Measurements from ENCODE around the gene MCM3AP.

The MCM3AP gene

GRCh38 chr21:46285206-46285661 lies at the start of gene MCM3AP:
Gene MCM3AP, minus strand, starts transcription at chr21:46285611. Its CDS starts 325 bp downstream, at chr21:46285286.
- no peak for DNase-seq (ENCODE audit: low read depth in 1 of 2, low spot score in 1 of 2)

GRCh38 chr21:46334351-46335140 lies 49.1 kb upstream of the MCM3AP start:
- DNase-seq (ENCODE audit: low read depth in 1 of 2, low spot score in 1 of 2), result no peak

GRCh38 chr21:46329796-46330195 lies 44.4 kb upstream of the MCM3AP start:
- no peak for DNase-seq (ENCODE audit: low read depth in 1 of 2, low spot score in 1 of 2)

- DNase-seq (ENCODE audit: low read depth in 1 of 2, low spot score in 1 of 2), result no peak
Measured at GRCh38 chr21:46328151-46328550, 42.7 kb upstream of the MCM3AP start.

GRCh38 chr21:46327711-46328110 lies 42.3 kb upstream of the MCM3AP start:
- DNase-seq (ENCODE audit: low read depth in 1 of 2, low spot score in 1 of 2), result no peak

GRCh38 chr21:46326110-46326703 lies 40.8 kb upstream of the MCM3AP start:
- no peak for DNase-seq (ENCODE audit: low read depth in 1 of 2, low spot score in 1 of 2)

- peak; percentile 9 to 11 for DNase-seq (ENCODE audit: low read depth in 1 of 2, low spot score in 1 of 2)
Measured at GRCh38 chr21:46325073-46325912, 39.9 kb upstream of the MCM3AP start.

GRCh38 chr21:46324390-46325072 lies 39.1 kb upstream of the MCM3AP start:
- DNase-seq (ENCODE audit: low read depth in 1 of 2, low spot score in 1 of 2), result peak; percentile 81 to 83

- peak; percentile 94 for DNase-seq (ENCODE audit: low read depth in 1 of 2, low spot score in 1 of 2)
Measured at GRCh38 chr21:46323710-46324389, 38.4 kb upstream of the MCM3AP start, which contains the start of the genes C21orf58 and PCNT. Gene C21orf58, minus strand, starts transcription at chr21:46323870. Its CDS starts 1,132 bp downstream, at chr21:46322738. Gene PCNT, plus strand, starts transcription at chr21:46324156. Its CDS starts 73 bp downstream, at chr21:46324229.

- DNase-seq (ENCODE audit: low read depth in 1 of 2, low spot score in 1 of 2), result no peak
Measured at GRCh38 chr21:46323227-46323709, 37.9 kb upstream of the MCM3AP start.

GRCh38 chr21:46322351-46323226 lies 37.2 kb upstream of the MCM3AP start:
- DNase-seq (ENCODE audit: low read depth in 1 of 2, low spot score in 1 of 2), result no peak

- no peak for DNase-seq (ENCODE audit: low read depth in 1 of 2, low spot score in 1 of 2)
Measured at GRCh38 chr21:46320331-46320801, 35.0 kb upstream of the MCM3AP start.

- no peak for DNase-seq (ENCODE audit: low read depth in 1 of 2, low spot score in 1 of 2)
Measured at GRCh38 chr21:46319186-46319585, 33.8 kb upstream of the MCM3AP start.

- DNase-seq (ENCODE audit: low read depth in 1 of 2, low spot score in 1 of 2), result no peak
Measured at GRCh38 chr21:46318464-46318845, 33.0 kb upstream of the MCM3AP start.

- DNase-seq (ENCODE audit: low read depth in 1 of 2, low spot score in 1 of 2), result no peak
Measured at GRCh38 chr21:46317710-46318463, 32.5 kb upstream of the MCM3AP start.

GRCh38 chr21:46316708-46317324 lies 31.4 kb upstream of the MCM3AP start:
- no peak for DNase-seq (ENCODE audit: low read depth in 1 of 2, low spot score in 1 of 2)

- no peak for DNase-seq (ENCODE audit: low read depth in 1 of 2, low spot score in 1 of 2)
Measured at GRCh38 chr21:46314441-46315020, 29.1 kb upstream of the MCM3AP start.

- DNase-seq (ENCODE audit: low read depth in 1 of 2, low spot score in 1 of 2), result no peak
Measured at GRCh38 chr21:46312949-46313348, 27.5 kb upstream of the MCM3AP start.

Data from activated CD4-positive, alpha-beta T cell treated with anti-CD3 and anti-CD28 coated beads, Interleukin-2, amount 50 U/mL, for 24 hours (primary cell).